Activated CD8-positive, alpha-beta T cell treated with anti-CD3 and anti-CD28 coated beads for 36 hours (primary cell): Measurements from ENCODE around the gene IL21. TPM values are rescaled to one million over a fixed set of nuclear protein-coding genes. Genes with fewer than 3 reads are reported as not detected.

Source experiments
- ATAC-seq: fragments of 200-7000 bp; cut with Tn5 transposase; one replicate; pipeline ENCODE4 v1.10.0; 2021; ENCODE audit warnings: mild to moderate bottlenecking, moderate library complexity
- CTCF ChIA-PET: fragments of 350-600 bp; sonication (Branson Sonifier 250); formaldehyde crosslinking; loops from one replicate; lab custom pipeline; 2021; ENCODE audit warnings: antibody characterized with exemption; lab: Charles Lee
- POLR2A ChIA-PET: fragments of 350-600 bp; sonication (Branson Sonifier 250); formaldehyde crosslinking; loops from one replicate; lab custom pipeline; 2021; ENCODE audit warnings: antibody characterized with exemption; lab: Charles Lee
- DNase-seq: peaks from one replicate; pipeline ENCODE4 v3.0.0-alpha.2; 2020
- H3K27ac Mint-ChIP-seq: one replicate; pipeline ENCODE4 v1.8.0; 2021; ENCODE audit warnings: mild to moderate bottlenecking, mixed read lengths
- H3K27me3 Mint-ChIP-seq: one replicate; pipeline ENCODE4 v1.8.0; 2021; ENCODE audit warnings: mixed read lengths
- H3K36me3 Mint-ChIP-seq: one replicate; pipeline ENCODE4 v1.8.0; 2021; ENCODE audit warnings: low read depth, mixed read lengths
- H3K4me1 Mint-ChIP-seq: one replicate; pipeline ENCODE4 v1.8.0; 2021; ENCODE audit warnings: low read depth, mixed read lengths
- H3K4me3 Mint-ChIP-seq: one replicate; pipeline ENCODE4 v1.8.0; 2021; ENCODE audit warnings: mild to moderate bottlenecking, moderate library complexity, mixed read lengths
- H3K9me3 Mint-ChIP-seq: one replicate; pipeline ENCODE4 v1.8.0; 2021; ENCODE audit warnings: mixed read lengths
- CTCF ChIP-seq: fragments of 200-600 bp; IDR thresholded peaks from one replicate; pipeline ENCODE4 v1.8.0; 2022; ENCODE audit warnings: antibody characterized with exemption, mild to moderate bottlenecking
- intact Hi-C: fragments of 100-400 bp; cut with micrococcal nuclease; formaldehyde crosslinking; loops from one replicate; pipeline ENCODE4 v1.10.0; 2022
- total RNA-seq, 2 experiments: library from RNA; stranded (reverse); gene quantifications; one replicate each; pipeline ENCODE4 v1.2.3, GENCODE V29; 2021

The IL21 gene
- total RNA-seq, 2 experiments from 2014 or later = 0.09 to 0.52 TPM

- intact Hi-C loops = no loop called here
- H3K27ac Mint-ChIP-seq = no peak overlapping the region
- peaks cover 20% of the 10 kb centered on the region for H3K4me1 Mint-ChIP-seq
- H3K4me3 Mint-ChIP-seq = no peak overlapping the region
- H3K27me3 Mint-ChIP-seq = peaks cover 6% of the 10 kb centered on the region
- no peaks in the 10 kb centered on the region for H3K36me3 Mint-ChIP-seq
- no peak for ATAC-seq
- ChIA-PET POLR2A (no interaction called here), CTCF (interaction anchor here (1.4 kb wide), 1 partner anchor 9 kb away, joined by 3 read pairs; no protein-coding TSS in a partner anchor)
- no peak for DNase-seq
- no peak for TF ChIP-seq CTCF
- H3K9me3 Mint-ChIP-seq = no peaks in the 10 kb centered on the region
Measured at GRCh38 chr4:122636697-122637096, 15.8 kb upstream of the IL21 start.

GRCh38 chr4:122635205-122635604, 14.3 kb upstream of the IL21 start:
- POLR2A ChIA-PET = no interaction called here
- Mint-ChIP-seq H3K4me1 (peaks cover 20% of the 10 kb centered on the region), H3K27ac (no peak overlapping the region), H3K27me3 (peaks cover 9% of the 10 kb centered on the region), H3K9me3 (no peaks in the 10 kb centered on the region), H3K36me3 (no peaks in the 10 kb centered on the region), H3K4me3 (no peak overlapping the region)
- TF ChIP-seq CTCF = no peak
- intact Hi-C loops = no loop called here
- ATAC-seq (peak; percentile 68), DNase-seq (no peak)
- CTCF ChIA-PET = no interaction called here

- POLR2A ChIA-PET = no interaction called here
- intact Hi-C loops = no loop called here
- H3K9me3 Mint-ChIP-seq = no peaks in the 10 kb centered on the region
- TF ChIP-seq CTCF = no peak
- peaks cover 20% of the 10 kb centered on the region for H3K4me1 Mint-ChIP-seq
- DNase-seq (no peak), ATAC-seq (peak; percentile 47)
- H3K4me3 Mint-ChIP-seq = no peak overlapping the region
- CTCF ChIA-PET = interaction anchor here (1.5 to 2.9 kb wide), 2 partner anchors 13 to 18 kb away, joined by 4 to 8 read pairs; partner anchors contain the start of gene IL21
- peaks cover 12% of the 10 kb centered on the region for H3K27me3 Mint-ChIP-seq
- no peaks in the 10 kb centered on the region for H3K36me3 Mint-ChIP-seq
- H3K27ac Mint-ChIP-seq = no peak overlapping the region
Measured at GRCh38 chr4:122633211-122633610, 12.3 kb upstream of the IL21 start.

GRCh38 chr4:122632396-122633143, 11.7 kb upstream of the IL21 start:
- no peak for TF ChIP-seq CTCF
- intact Hi-C loops = no loop called here
- DNase-seq (peak; percentile 9), ATAC-seq (peak; percentile 63)
- no peak overlapping the region for H3K27ac Mint-ChIP-seq
- ChIA-PET CTCF (interaction anchor here (1.1 to 2.9 kb wide), 4 partner anchors 12 to 55 kb away, joined by 4 to 9 read pairs (median 6); partner anchors contain the start of gene IL21), POLR2A (no interaction called here)
- no peak overlapping the region for H3K4me3 Mint-ChIP-seq
- peaks cover 20% of the 10 kb centered on the region for H3K4me1 Mint-ChIP-seq
- no peaks in the 10 kb centered on the region for H3K36me3 Mint-ChIP-seq
- peaks cover 12% of the 10 kb centered on the region for H3K27me3 Mint-ChIP-seq
- H3K9me3 Mint-ChIP-seq = no peaks in the 10 kb centered on the region

GRCh38 chr4:122625156-122625555, 4.3 kb upstream of the IL21 start:
- Mint-ChIP-seq H3K9me3 (no peaks in the 10 kb centered on the region), H3K27me3 (peaks cover 7% of the 10 kb centered on the region), H3K36me3 (no peaks in the 10 kb centered on the region), H3K4me1 (peaks cover 3% of the 10 kb centered on the region), H3K27ac (no peak overlapping the region), H3K4me3 (no peak overlapping the region)
- DNase-seq = no peak
- intact Hi-C loops = no loop called here
- ATAC-seq = no peak
- POLR2A ChIA-PET = no interaction called here
- TF ChIP-seq CTCF = no peak
- CTCF ChIA-PET = no interaction called here
